H9 (cell line): ENCODE results near the gene TENM4. TPM values are rescaled to one million over a fixed set of nuclear protein-coding genes. Genes with fewer than 3 reads are reported as not detected.

ENCODE experiments used
- DNase-seq: peaks from one replicate; pipeline ENCODE4 v3.0.0-alpha.2; 2017
- H2AFZ ChIP-seq: one replicate; pipeline ENCODE4 v1.6.1; 2013; ENCODE audit warnings: mild to moderate bottlenecking, low read length, control low read depth, moderate library complexity
- H2AK5ac ChIP-seq: 2 replicates; pipeline ENCODE4 v1.6.1; 2013; ENCODE audit warnings: low read length, control low read depth, mixed read lengths; ENCODE audit not compliant: insufficient read length
- H2BK120ac ChIP-seq: one replicate; pipeline ENCODE4 v1.6.1; 2013; ENCODE audit warnings: low read depth, mild to moderate bottlenecking, low read length, control low read depth, inconsistent platforms; ENCODE audit not compliant: poor library complexity, severe bottlenecking
- H2BK12ac ChIP-seq: 2 replicates; pipeline ENCODE4 v1.6.1; 2013; ENCODE audit warnings: low read length, control low read depth, mixed read lengths, low read depth; ENCODE audit not compliant: insufficient read length
- H2BK15ac ChIP-seq: 2 replicates; pipeline ENCODE4 v1.6.1; 2013; ENCODE audit warnings: low read depth, low read length, control low read depth
- H2BK20ac ChIP-seq: one replicate; pipeline ENCODE4 v1.6.1; 2013; ENCODE audit warnings: low read depth, mild to moderate bottlenecking, low read length, control low read depth, inconsistent platforms; ENCODE audit not compliant: poor library complexity, severe bottlenecking
- H2BK5ac ChIP-seq: 2 replicates; pipeline ENCODE4 v1.6.1; 2013; ENCODE audit warnings: low read length, control low read depth, mixed read lengths; ENCODE audit not compliant: insufficient read length
- H3K14ac ChIP-seq: 2 replicates; pipeline ENCODE4 v1.6.1; 2013; ENCODE audit warnings: low read length, control low read depth; ENCODE audit not compliant: insufficient read depth
- H3K18ac ChIP-seq: 2 replicates; pipeline ENCODE4 v1.6.1; 2013; ENCODE audit warnings: low read depth, mild to moderate bottlenecking, mixed read lengths, low read length, control low read depth; ENCODE audit not compliant: insufficient read length
- H3K23ac ChIP-seq: 2 replicates; pipeline ENCODE4 v1.6.1; 2013; ENCODE audit warnings: low read length, control low read depth, mixed read lengths, low read depth; ENCODE audit not compliant: insufficient read length
- H3K23me2 ChIP-seq: 2 replicates; pipeline ENCODE4 v1.6.1; 2013; ENCODE audit warnings: low read depth, mild to moderate bottlenecking, mixed read lengths, low read length, control low read depth; ENCODE audit not compliant: insufficient read length, poor library complexity, severe bottlenecking
- H3K27ac ChIP-seq: 2 replicates; pipeline ENCODE4 v1.5.1; 2013; ENCODE audit warnings: low read length, control low read depth, mixed read lengths, low read depth; ENCODE audit not compliant: insufficient read length
- H3K27me3 ChIP-seq: 2 replicates; pipeline ENCODE4 v1.6.1; 2013; ENCODE audit warnings: low read length, control low read depth, inconsistent platforms; ENCODE audit not compliant: insufficient read depth
- H3K4ac ChIP-seq: 2 replicates; pipeline ENCODE4 v1.6.1; 2013; ENCODE audit warnings: low read depth, mild to moderate bottlenecking, control low read depth, inconsistent platforms, low read length, moderate library complexity
- H3K4me1 ChIP-seq: 2 replicates; pipeline ENCODE4 v1.6.1; 2013; ENCODE audit warnings: low read length, control low read depth, inconsistent platforms; ENCODE audit not compliant: insufficient read depth
- H3K4me2 ChIP-seq: 2 replicates; pipeline ENCODE4 v1.6.1; 2013; ENCODE audit warnings: low read length, control low read depth, mixed read lengths; ENCODE audit not compliant: insufficient read length, insufficient read depth
- H3K56ac ChIP-seq: 2 replicates; pipeline ENCODE4 v1.6.1; 2013; ENCODE audit warnings: low read depth, mild to moderate bottlenecking, mixed read lengths, low read length, control low read depth; ENCODE audit not compliant: insufficient read length
- H3K79me1 ChIP-seq: 2 replicates; pipeline ENCODE4 v1.6.1; 2013; ENCODE audit warnings: low read depth, mild to moderate bottlenecking, moderate library complexity, low read length, control low read depth, inconsistent platforms; ENCODE audit not compliant: insufficient read depth, poor library complexity, severe bottlenecking
- H3K79me2 ChIP-seq: 2 replicates; pipeline ENCODE4 v1.6.1; 2013; ENCODE audit warnings: low read length, control low read depth, inconsistent platforms; ENCODE audit not compliant: insufficient read depth
- H3K9ac ChIP-seq: 2 replicates; pipeline ENCODE4 v1.6.1; 2013; ENCODE audit warnings: low read length, control low read depth, mixed read lengths; ENCODE audit not compliant: insufficient read length; ENCODE audit errors: extremely low read depth
- H3K9me3 ChIP-seq: one replicate; pipeline ENCODE4 v1.6.1; 2013; ENCODE audit warnings: low read depth, low read length, inconsistent platforms; ENCODE audit not compliant: control insufficient read depth
- H3T11ph ChIP-seq: one replicate; pipeline ENCODE4 v1.6.1; 2013; ENCODE audit warnings: mild to moderate bottlenecking, low read length, control low read depth, inconsistent platforms
- H4K20me1 ChIP-seq: one replicate; pipeline ENCODE4 v1.6.1; 2013; ENCODE audit not compliant: control insufficient read depth, insufficient read length, insufficient read depth
- H4K5ac ChIP-seq: 2 replicates; pipeline ENCODE4 v1.6.1; 2013; ENCODE audit warnings: low read depth, mild to moderate bottlenecking, mixed read lengths, low read length, control low read depth; ENCODE audit not compliant: insufficient read length
- H4K8ac ChIP-seq: replicated peaks from 2 replicates; pipeline ENCODE4 v1.6.1; 2013; ENCODE audit warnings: low read length, control low read depth, mixed read lengths, low read depth; ENCODE audit not compliant: insufficient read length
- H4K91ac ChIP-seq: 2 replicates; pipeline ENCODE4 v1.6.1; 2013; ENCODE audit warnings: low read depth, mild to moderate bottlenecking, moderate library complexity, mixed read lengths, low read length, control low read depth; ENCODE audit not compliant: insufficient read length
- H3K27ac Mint-ChIP-seq, 3 experiments: 2 replicates in 2 of 3; 3 replicates in 1 of 3; pipeline ENCODE4 v1.8.0; 2020 to 2021; ENCODE audit warnings: mixed read lengths in 3 of 3, mild to moderate bottlenecking in 1 of 3, moderate library complexity in 1 of 3
- H3K27me3 Mint-ChIP-seq: 2 replicates; pipeline ENCODE4 v1.8.0; 2021; ENCODE audit warnings: low read depth, mild to moderate bottlenecking, moderate library complexity, mixed read lengths
- H3K36me3 Mint-ChIP-seq, 3 experiments: 2 replicates in 2 of 3; 3 replicates in 1 of 3; pipeline ENCODE4 v1.8.0; 2020 to 2021; ENCODE audit warnings: low read depth in 3 of 3, mixed read lengths in 3 of 3; ENCODE audit not compliant: insufficient read depth in 1 of 3
- H3K4me1 Mint-ChIP-seq, 2 experiments: 2 replicates each; pipeline ENCODE4 v1.8.0; 2020; ENCODE audit warnings: mixed read lengths in 2 of 2
- H3K4me3 Mint-ChIP-seq, 2 experiments: 2 replicates in 1 of 2; 3 replicates in 1 of 2; pipeline ENCODE4 v1.8.0; 2020 to 2021; ENCODE audit warnings: mild to moderate bottlenecking in 2 of 2, mixed read lengths in 2 of 2, moderate library complexity in 1 of 2
- H3K9me3 Mint-ChIP-seq, 2 experiments: 2 replicates in 1 of 2; 3 replicates in 1 of 2; pipeline ENCODE4 v1.8.0; 2020; ENCODE audit warnings: mild to moderate bottlenecking in 2 of 2, mixed read lengths in 2 of 2, moderate library complexity in 1 of 2
- WGBS: extraction: QIAGEN DNeasy Blood & Tissue Kit; methylation state at CpG from one replicate; pipeline ENCODE4 v1.1.7; 2013; ENCODE audit warnings: missing lambda C conversion rate, low lambda C conversion rate, mixed read lengths; ENCODE audit not compliant: insufficient read length; ENCODE audit errors: extremely low coverage; 5-methylcytosine and 5-hydroxymethylcytosine counted together
- total RNA-seq: library from RNA; stranded (reverse); gene quantifications from 2 replicates; pipeline ENCODE4 v1.2.1, GENCODE V29; 2021
- TF ChIP-seq, protein P1 (sequence below): fragments of 200-600 bp; sonication (generic); conservative IDR thresholded peaks from 3 replicates; pipeline ENCODE4 v1.8.0; 2021; ENCODE audit warnings: antibody characterized with exemption, mild to moderate bottlenecking

Gene TENM4
- total RNA-seq, 1 experiment from 2014 or later: 4.6 TPM

GRCh38 chr11:79348976-79349682 is 91.7 kb downstream of the TENM4 start:
- H4K20me1 ChIP-seq: no peaks in the 10 kb centered on the region
- H3K27ac ChIP-seq: no peak overlapping the region
- H4K91ac ChIP-seq: no peak overlapping the region
- H3K9me3 ChIP-seq: no peaks in the 10 kb centered on the region
- H3K14ac ChIP-seq: no peak overlapping the region; the same call in 1 of the 2 replicates
- H3K79me1 ChIP-seq: no peaks in the 10 kb centered on the region
- H3T11ph ChIP-seq: no peak overlapping the region
- WGBS: no CpG with 5 or more reads among the region's 5 CpGs
- H4K8ac ChIP-seq: no peak overlapping the region
- Mint-ChIP-seq H3K9me3 (no peaks in the 10 kb centered on the region), H3K27me3 (no peaks in the 10 kb centered on the region; the same call in 1 of the 2 replicates), H3K4me3 (no peak overlapping the region), H3K4me1 (peaks cover 9 to 12% of the 10 kb centered on the region in 2 experiments), H3K27ac (no peak overlapping the region; a peak in 1 of 7 replicates), H3K36me3 (no peaks in the 10 kb centered on the region)
- no peaks in the 10 kb centered on the region for H3K27me3 ChIP-seq
- H2BK20ac ChIP-seq: no peak overlapping the region
- H3K4me2 ChIP-seq: no peak overlapping the region
- no peak overlapping the region for H3K56ac ChIP-seq
- H2BK12ac ChIP-seq: no peak overlapping the region
- H3K4ac ChIP-seq: no peak overlapping the region
- no peak overlapping the region for H2AK5ac ChIP-seq
- no peaks in the 10 kb centered on the region for H3K79me2 ChIP-seq
- H3K9ac ChIP-seq: no peak overlapping the region
- no peak for DNase-seq
- no peaks in the 10 kb centered on the region for H3K23me2 ChIP-seq
- no peaks in the 10 kb centered on the region for H3K4me1 ChIP-seq
- H3K23ac ChIP-seq: no peak overlapping the region
- H4K5ac ChIP-seq: no peak overlapping the region
- H2BK15ac ChIP-seq: no peak overlapping the region
- no peak overlapping the region for H3K18ac ChIP-seq
- H2BK120ac ChIP-seq: no peak overlapping the region
- H2AFZ ChIP-seq: no peak overlapping the region
- no peak overlapping the region for H2BK5ac ChIP-seq
- TF ChIP-seq, protein P1, sequence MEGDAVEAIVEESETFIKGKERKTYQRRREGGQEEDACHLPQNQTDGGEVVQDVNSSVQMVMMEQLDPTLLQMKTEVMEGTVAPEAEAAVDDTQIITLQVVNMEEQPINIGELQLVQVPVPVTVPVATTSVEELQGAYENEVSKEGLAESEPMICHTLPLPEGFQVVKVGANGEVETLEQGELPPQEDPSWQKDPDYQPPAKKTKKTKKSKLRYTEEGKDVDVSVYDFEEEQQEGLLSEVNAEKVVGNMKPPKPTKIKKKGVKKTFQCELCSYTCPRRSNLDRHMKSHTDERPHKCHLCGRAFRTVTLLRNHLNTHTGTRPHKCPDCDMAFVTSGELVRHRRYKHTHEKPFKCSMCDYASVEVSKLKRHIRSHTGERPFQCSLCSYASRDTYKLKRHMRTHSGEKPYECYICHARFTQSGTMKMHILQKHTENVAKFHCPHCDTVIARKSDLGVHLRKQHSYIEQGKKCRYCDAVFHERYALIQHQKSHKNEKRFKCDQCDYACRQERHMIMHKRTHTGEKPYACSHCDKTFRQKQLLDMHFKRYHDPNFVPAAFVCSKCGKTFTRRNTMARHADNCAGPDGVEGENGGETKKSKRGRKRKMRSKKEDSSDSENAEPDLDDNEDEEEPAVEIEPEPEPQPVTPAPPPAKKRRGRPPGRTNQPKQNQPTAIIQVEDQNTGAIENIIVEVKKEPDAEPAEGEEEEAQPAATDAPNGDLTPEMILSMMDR: no peak
